Measurements from ENCODE around the gene SLC35A1.

Gene SLC35A1

DNA sequence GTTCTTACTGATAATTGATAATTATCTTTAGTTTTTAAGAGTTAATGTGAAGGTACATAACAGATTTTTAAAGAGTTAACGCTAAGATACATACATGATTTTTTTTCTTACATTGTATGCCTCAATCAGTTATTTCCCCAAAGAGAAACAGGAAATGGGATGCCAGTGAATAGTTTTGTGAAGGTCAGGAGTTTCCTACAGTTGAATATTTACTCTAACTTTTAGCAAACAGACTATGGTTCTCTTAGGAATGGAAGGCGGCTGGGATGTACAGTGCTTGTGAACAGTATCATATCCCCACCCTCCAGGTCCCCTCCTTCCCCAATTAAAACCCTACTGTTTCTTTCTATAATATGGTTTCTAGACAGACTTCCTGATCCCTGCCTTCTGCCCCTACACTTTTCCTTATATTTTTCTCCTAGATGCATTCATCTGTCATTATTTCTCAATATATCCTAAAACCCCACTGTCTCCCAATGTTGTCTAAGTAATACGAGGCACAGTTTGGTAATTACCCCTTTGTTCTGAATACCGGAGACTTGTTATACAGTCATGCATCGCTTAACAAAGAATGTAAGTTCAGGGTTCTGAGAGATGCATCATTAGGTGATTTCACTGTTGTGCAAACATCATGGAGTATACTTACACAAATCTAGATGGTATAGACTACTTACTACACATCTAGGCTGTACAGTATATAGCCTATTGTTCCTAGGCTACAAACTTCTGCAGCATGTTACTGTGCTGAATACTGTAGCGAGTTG is 29.2 kb downstream of the SLC35A1 start:
- TF ChIP-seq EZH2 (IDR thresholded peaks at IDR 0.05) (no peak), POLR2AphosphoS5 (IDR thresholded peaks at IDR 0.05; ENCODE audit: borderline replicate concordance, low read depth, low read length) (no peak), FOXP2 (optimal IDR thresholded peaks at IDR 0.05; ENCODE audit: control extremely low read depth, extremely low read length, insufficient read depth) (no peak)
- H3K27ac ChIP-seq, result no peak overlapping the region
- no peak for DNase-seq (ENCODE audit: low read depth, low spot score)

DNA sequence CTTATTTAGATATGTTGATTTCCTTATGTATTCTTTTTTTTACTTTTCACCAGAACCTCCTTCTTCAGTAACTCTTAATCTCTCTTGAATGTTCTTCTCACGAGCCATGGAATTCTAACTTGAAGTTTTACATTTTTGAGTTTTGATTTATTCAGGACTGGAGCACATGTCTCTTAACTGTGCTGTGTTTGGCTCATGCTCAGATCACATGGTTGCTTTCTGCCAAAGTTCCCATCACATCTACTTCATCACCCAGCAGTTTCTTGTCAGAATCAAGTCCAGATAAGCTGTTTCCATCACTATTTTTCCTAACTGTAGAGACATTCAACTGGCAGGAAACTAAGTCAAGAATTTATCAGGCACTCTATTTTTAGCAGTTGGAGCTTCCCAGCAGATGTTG is 31.7 kb downstream of the SLC35A1 start:
- TF ChIP-seq EZH2 (IDR thresholded peaks at IDR 0.05) (no peak), POLR2AphosphoS5 (IDR thresholded peaks at IDR 0.05; ENCODE audit: borderline replicate concordance, low read depth, low read length) (no peak), FOXP2 (optimal IDR thresholded peaks at IDR 0.05; ENCODE audit: control extremely low read depth, extremely low read length, insufficient read depth) (no peak)
- no peak overlapping the region for H3K9ac ChIP-seq (ENCODE audit: insufficient read length)
- H3K27ac ChIP-seq, result no peak overlapping the region
- DNase-seq (ENCODE audit: low read depth, low spot score), result no peak
- H3K4me3 ChIP-seq, result no peak overlapping the region
- peaks cover 51% of the 10 kb centered on the region for H3K36me3 ChIP-seq (ENCODE audit: insufficient read depth, low read length)
- H3K9me3 ChIP-seq (ENCODE audit: low read depth, low read length), result no peaks in the 10 kb centered on the region

More for the DNA sequence above, 29.2 kb downstream of the SLC35A1 start:
- H3K9me3 ChIP-seq (ENCODE audit: low read depth, low read length), result no peaks in the 10 kb centered on the region
- no peak overlapping the region for H3K9ac ChIP-seq (ENCODE audit: insufficient read length)
- H3K36me3 ChIP-seq (ENCODE audit: insufficient read depth, low read length), result peaks cover 36% of the 10 kb centered on the region
- H3K4me3 ChIP-seq, result no peak overlapping the region

- H3K36me3 ChIP-seq (ENCODE audit: insufficient read depth, low read length), result peaks cover 70% of the 10 kb centered on the region
- no peak overlapping the region for H3K4me3 ChIP-seq
- DNase-seq (ENCODE audit: low read depth, low spot score), result no peak
- H3K27ac ChIP-seq, result peak overlapping the region; percentile 15; the same call in 1 of the 2 replicates
- TF ChIP-seq FOXP2 (optimal IDR thresholded peaks at IDR 0.05; ENCODE audit: control extremely low read depth, extremely low read length, insufficient read depth) (no peak), POLR2AphosphoS5 (IDR thresholded peaks at IDR 0.05; ENCODE audit: borderline replicate concordance, low read depth, low read length) (no peak), EZH2 (IDR thresholded peaks at IDR 0.05) (no peak)
- no peaks in the 10 kb centered on the region for H3K9me3 ChIP-seq (ENCODE audit: low read depth, low read length)
- no peak overlapping the region for H3K9ac ChIP-seq (ENCODE audit: insufficient read length)
Measured at GRCh38 chr6:87514831-87515230, 42.1 kb downstream of the SLC35A1 start.

GRCh38 chr6:87518453-87518852 is 45.7 kb downstream of the SLC35A1 start:
- Histone ChIP-seq H3K4me3 (no peak overlapping the region), H3K9ac (ENCODE audit: insufficient read length) (no peak overlapping the region), H3K36me3 (ENCODE audit: insufficient read depth, low read length) (peaks cover 43% of the 10 kb centered on the region), H3K27ac (no peak overlapping the region), H3K9me3 (ENCODE audit: low read depth, low read length) (no peaks in the 10 kb centered on the region)
- TF ChIP-seq FOXP2 (optimal IDR thresholded peaks at IDR 0.05; ENCODE audit: control extremely low read depth, extremely low read length, insufficient read depth) (no peak), EZH2 (IDR thresholded peaks at IDR 0.05) (no peak), POLR2AphosphoS5 (IDR thresholded peaks at IDR 0.05; ENCODE audit: borderline replicate concordance, low read depth, low read length) (no peak)
- no peak for DNase-seq (ENCODE audit: low read depth, low spot score)

DNA sequence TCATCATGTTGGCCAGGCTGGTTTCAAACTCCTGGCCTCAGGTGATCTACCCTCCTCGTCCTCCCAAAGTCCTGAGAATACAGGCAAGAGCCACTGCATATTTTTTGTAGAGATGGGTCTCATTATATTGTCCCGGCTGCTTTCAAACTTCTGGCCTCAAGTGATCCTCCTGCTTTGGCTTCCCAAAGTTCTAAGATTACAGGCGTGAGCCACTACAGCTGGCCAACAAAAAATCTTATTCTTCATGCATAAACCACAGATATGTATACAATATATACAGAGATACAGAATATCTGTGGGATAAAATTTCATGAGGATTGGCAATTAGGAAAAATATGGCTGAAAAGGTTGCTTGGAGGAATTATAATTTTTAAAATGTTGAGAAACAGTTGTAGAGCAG is 49.9 kb downstream of the SLC35A1 start:
- Histone ChIP-seq H3K27ac (no peak overlapping the region), H3K9me3 (ENCODE audit: low read depth, low read length) (no peaks in the 10 kb centered on the region), H3K9ac (ENCODE audit: insufficient read length) (no peak overlapping the region), H3K4me3 (no peak overlapping the region), H3K36me3 (ENCODE audit: insufficient read depth, low read length) (peaks cover 21% of the 10 kb centered on the region)
- TF ChIP-seq EZH2 (IDR thresholded peaks at IDR 0.05), result no peak
- TF ChIP-seq FOXP2 (optimal IDR thresholded peaks at IDR 0.05; ENCODE audit: control extremely low read depth, extremely low read length, insufficient read depth), result no peak
- no peak for TF ChIP-seq POLR2AphosphoS5 (IDR thresholded peaks at IDR 0.05; ENCODE audit: borderline replicate concordance, low read depth, low read length)
- DNase-seq (ENCODE audit: low read depth, low spot score), result no peak

DNA sequence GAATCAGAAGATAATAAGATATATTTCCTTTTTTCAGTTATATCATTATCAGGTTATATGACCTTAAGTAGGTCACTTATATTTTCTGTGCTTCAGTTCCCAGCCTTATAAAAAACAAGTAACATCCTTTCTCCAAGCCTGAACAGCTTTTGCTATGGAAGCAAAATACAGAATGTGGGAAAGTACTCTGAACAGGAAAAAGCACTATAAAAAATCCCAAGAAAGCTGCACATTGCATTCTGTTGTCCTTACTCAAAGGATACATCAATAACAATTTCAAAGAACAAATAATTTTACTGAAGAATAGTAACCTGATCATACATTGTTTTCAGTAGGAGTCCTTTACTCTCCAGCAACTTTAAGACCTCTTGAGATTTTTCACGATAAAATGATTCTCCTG is 56.4 kb downstream of the SLC35A1 start:
- no peak for DNase-seq (ENCODE audit: low read depth, low spot score)
- Histone ChIP-seq H3K27ac (0 out of 2 replicates have a peak overlapping the region, but pooled peaks have one; percentile 8), H3K9me3 (ENCODE audit: low read depth, low read length) (no peaks in the 10 kb centered on the region), H3K36me3 (ENCODE audit: insufficient read depth, low read length) (peaks cover 18% of the 10 kb centered on the region), H3K4me3 (no peak overlapping the region), H3K9ac (ENCODE audit: insufficient read length) (no peak overlapping the region)
- TF ChIP-seq EZH2 (IDR thresholded peaks at IDR 0.05) (no peak), POLR2AphosphoS5 (IDR thresholded peaks at IDR 0.05; ENCODE audit: borderline replicate concordance, low read depth, low read length) (no peak), FOXP2 (optimal IDR thresholded peaks at IDR 0.05; ENCODE audit: control extremely low read depth, extremely low read length, insufficient read depth) (no peak)

GRCh38 chr6:87534377-87535047 is 61.7 kb downstream of the SLC35A1 start:
- Histone ChIP-seq H3K9ac (ENCODE audit: insufficient read length) (no peak overlapping the region), H3K4me3 (no peak overlapping the region), H3K27ac (no peak overlapping the region), H3K9me3 (ENCODE audit: low read depth, low read length) (no peaks in the 10 kb centered on the region), H3K36me3 (ENCODE audit: insufficient read depth, low read length) (peaks cover 21% of the 10 kb centered on the region)
- no peak for DNase-seq (ENCODE audit: low read depth, low spot score)
- no peak for TF ChIP-seq FOXP2 (optimal IDR thresholded peaks at IDR 0.05; ENCODE audit: control extremely low read depth, extremely low read length, insufficient read depth)
- TF ChIP-seq EZH2 (IDR thresholded peaks at IDR 0.05), result no peak
- no peak for TF ChIP-seq POLR2AphosphoS5 (IDR thresholded peaks at IDR 0.05; ENCODE audit: borderline replicate concordance, low read depth, low read length)

- no peak overlapping the region for H3K9ac ChIP-seq (ENCODE audit: insufficient read length)
- TF ChIP-seq POLR2AphosphoS5 (IDR thresholded peaks at IDR 0.05; ENCODE audit: borderline replicate concordance, low read depth, low read length) (no peak), EZH2 (IDR thresholded peaks at IDR 0.05) (no peak), FOXP2 (optimal IDR thresholded peaks at IDR 0.05; ENCODE audit: control extremely low read depth, extremely low read length, insufficient read depth) (no peak)
- no peak for DNase-seq (ENCODE audit: low read depth, low spot score)
- no peak overlapping the region for H3K4me3 ChIP-seq
- no peak overlapping the region for H3K27ac ChIP-seq
- 0 out of 2 replicates have a peak, but pooled peaks cover 3% of the 10 kb centered on the region for H3K9me3 ChIP-seq (ENCODE audit: low read depth, low read length)
- H3K36me3 ChIP-seq (ENCODE audit: insufficient read depth, low read length), result peaks cover 33% of the 10 kb centered on the region
Measured at GRCh38 chr6:87538510-87539260, 65.9 kb downstream of the SLC35A1 start.

Measured in SK-N-MC (cell line).